HepG2 (cell line): Measurements from ENCODE around the gene SPRYD3. TPM values are rescaled to one million over a fixed set of nuclear protein-coding genes. Genes with fewer than 3 reads are reported as not detected.

Experiments
- AGO2 ChIP-seq: fragments of 200-400 bp; formaldehyde crosslinking; optimal IDR thresholded peaks from 2 replicates; pipeline ENCODE3; 2017; ENCODE audit warnings: mild to moderate bottlenecking, low read depth, low read length, moderate library complexity
- ESRRA ChIP-seq: sonication (generic); formaldehyde crosslinking; IDR thresholded peaks from 2 replicates; pipeline ENCODE4 v1.5.1; 2020; ENCODE audit warnings: mild to moderate bottlenecking, low read depth, missing genetic modification reagents
- NCOA1 ChIP-seq: sonication (generic); formaldehyde crosslinking; IDR thresholded peaks from 2 replicates; pipeline ENCODE4 v1.9.0; 2021; ENCODE audit warnings: missing genetic modification reagents
- POGK ChIP-seq: sonication (generic); formaldehyde crosslinking; conservative IDR thresholded peaks from 2 replicates; pipeline ENCODE4 v1.8.0; 2022; ENCODE audit warnings: mild to moderate bottlenecking, moderate library complexity, missing genetic modification reagents
- PRDM10 ChIP-seq: sonication (generic); formaldehyde crosslinking; IDR thresholded peaks from 2 replicates; pipeline ENCODE4 v1.4.0; 2020; ENCODE audit warnings: low read depth, missing genetic modification reagents
- SMAD3 ChIP-seq: sonication (generic); formaldehyde crosslinking; IDR thresholded peaks from 2 replicates; pipeline ENCODE4 v1.4.0; 2020; ENCODE audit warnings: missing genetic modification reagents
- ZBTB8A ChIP-seq: sonication (generic); formaldehyde crosslinking; IDR thresholded peaks from 2 replicates; pipeline ENCODE4 v1.4.0; 2020; ENCODE audit warnings: mild to moderate bottlenecking, low read depth, missing genetic modification reagents, borderline replicate concordance
- ZFP62 ChIP-seq: sonication (generic); formaldehyde crosslinking; IDR thresholded peaks from 2 replicates; pipeline ENCODE4 v1.4.0; 2020; ENCODE audit warnings: missing genetic modification reagents
- ZFX ChIP-seq: sonication (generic); formaldehyde crosslinking; IDR thresholded peaks from 2 replicates; pipeline ENCODE4 v1.4.0; 2020; ENCODE audit warnings: mild to moderate bottlenecking, low read depth, missing genetic modification reagents, moderate library complexity
- ZUFSP ChIP-seq: sonication (generic); formaldehyde crosslinking; IDR thresholded peaks from 2 replicates; pipeline ENCODE4 v1.9.0; 2021; ENCODE audit warnings: missing genetic modification reagents, mild to moderate bottlenecking, borderline replicate concordance
- polyA plus RNA-seq, 8 experiments: library from polyadenylated mRNA; depleted of rRNA in 3 of 8; stranded (reverse) in 7 of 8; unstranded in 1 of 8; fragments of >200 nt; fragmentation: Illumina TruSeq in 4 of 8; extraction: Trizol in 4 of 8; gene quantifications; 2 replicates each; pipeline versions ENCODE4 v1.2.1 to v1.2.3, GENCODE V29; 2011 to 2016; ENCODE audit warnings: low read depth in 4 of 8, missing spikeins in 1 of 8, mixed read lengths in 1 of 8; ENCODE audit not compliant: insufficient read depth in 1 of 8
- total RNA-seq, 5 experiments: library from RNA; depleted of rRNA; stranded (reverse); fragments of >200 nt; fragmentation: Illumina TruSeq; extraction: Trizol; gene quantifications; 2 replicates each; pipeline ENCODE4 v1.2.3, GENCODE V29; 2016; ENCODE audit warnings: low read depth in 1 of 5
- TF ChIP-seq, protein P1 (sequence below): sonication (generic); formaldehyde crosslinking; IDR thresholded peaks from 2 replicates; pipeline ENCODE4 v1.8.1; 2023; ENCODE audit warnings: mild to moderate bottlenecking, missing genetic modification reagents
- TF ChIP-seq, protein P2 (sequence below): sonication (generic); formaldehyde crosslinking; IDR thresholded peaks from 2 replicates; pipeline ENCODE4 v1.5.1; 2020; ENCODE audit warnings: mild to moderate bottlenecking, missing genetic modification reagents, borderline replicate concordance

The SPRYD3 gene
- total and polyA plus RNA-seq, 2 of the 13 experiments (the other 11 are each of a cell fraction or from before 2014, with no cell fraction given) = 9.0 to 9.2 TPM

DNA sequence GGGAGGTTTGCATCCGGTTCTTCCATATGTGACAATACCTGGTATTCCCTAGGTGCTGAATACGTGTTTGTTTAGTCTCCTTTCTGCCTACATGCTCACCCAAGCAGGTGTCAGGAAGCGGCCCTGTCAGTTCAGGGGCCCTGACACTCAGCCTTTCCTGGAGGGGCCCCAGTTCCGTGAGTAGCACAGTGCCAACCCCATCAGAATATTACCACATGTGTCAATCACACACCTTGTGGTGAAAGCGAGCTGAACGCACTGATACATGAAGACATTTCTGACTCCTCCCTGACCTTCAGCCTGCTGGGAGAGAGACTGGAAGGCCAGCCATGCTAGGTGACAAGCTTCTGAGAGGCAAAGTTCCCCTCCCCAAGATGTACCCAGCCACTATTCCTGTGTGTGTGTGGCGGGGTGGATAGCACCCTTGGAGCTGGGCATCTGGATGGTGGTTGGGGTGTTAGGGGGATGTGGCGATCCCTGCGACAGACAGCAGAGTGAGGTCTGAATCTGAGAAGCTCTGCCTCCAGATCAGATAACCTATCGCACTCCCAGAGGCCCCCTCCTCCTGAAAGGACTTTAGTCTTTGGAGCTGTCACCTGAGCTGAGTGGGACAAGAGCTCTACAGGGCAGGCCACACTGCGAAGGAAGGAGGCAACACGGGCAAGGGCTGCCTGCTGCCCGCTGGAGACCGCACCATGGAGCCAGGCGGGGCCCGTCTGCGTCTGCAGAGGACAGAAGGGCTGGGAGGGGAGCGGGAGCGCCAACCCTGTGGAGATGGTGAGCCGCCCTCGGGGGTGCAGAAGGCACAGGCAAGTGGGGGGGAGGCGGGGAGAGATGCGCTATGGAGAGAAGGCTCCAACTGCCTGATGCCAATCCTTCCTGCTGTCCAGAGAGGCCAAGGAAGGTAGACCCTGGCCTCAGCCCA, 24.0 kb upstream of the SPRYD3 start, which contains the start of gene SOAT2 (continued):
- peak; percentile 82 for TF ChIP-seq ZFX (CRISPR knock-in tag)
- TF ChIP-seq, protein P1, sequence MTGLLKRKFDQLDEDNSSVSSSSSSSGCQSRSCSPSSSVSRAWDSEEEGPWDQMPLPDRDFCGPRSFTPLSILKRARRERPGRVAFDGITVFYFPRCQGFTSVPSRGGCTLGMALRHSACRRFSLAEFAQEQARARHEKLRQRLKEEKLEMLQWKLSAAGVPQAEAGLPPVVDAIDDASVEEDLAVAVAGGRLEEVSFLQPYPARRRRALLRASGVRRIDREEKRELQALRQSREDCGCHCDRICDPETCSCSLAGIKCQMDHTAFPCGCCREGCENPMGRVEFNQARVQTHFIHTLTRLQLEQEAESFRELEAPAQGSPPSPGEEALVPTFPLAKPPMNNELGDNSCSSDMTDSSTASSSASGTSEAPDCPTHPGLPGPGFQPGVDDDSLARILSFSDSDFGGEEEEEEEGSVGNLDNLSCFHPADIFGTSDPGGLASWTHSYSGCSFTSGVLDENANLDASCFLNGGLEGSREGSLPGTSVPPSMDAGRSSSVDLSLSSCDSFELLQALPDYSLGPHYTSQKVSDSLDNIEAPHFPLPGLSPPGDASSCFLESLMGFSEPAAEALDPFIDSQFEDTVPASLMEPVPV (CRISPR knock-in tag) = no peak
- TF ChIP-seq ZBTB8A (CRISPR knock-in tag) = no peak
- 0 out of 2 replicates have a peak, but pooled peaks have one; percentile 48 for TF ChIP-seq PRDM10 (CRISPR knock-in tag)
- TF ChIP-seq POGK (CRISPR knock-in tag) = no peak; the same call in 1 of the 2 replicates
- TF ChIP-seq, protein P2, sequence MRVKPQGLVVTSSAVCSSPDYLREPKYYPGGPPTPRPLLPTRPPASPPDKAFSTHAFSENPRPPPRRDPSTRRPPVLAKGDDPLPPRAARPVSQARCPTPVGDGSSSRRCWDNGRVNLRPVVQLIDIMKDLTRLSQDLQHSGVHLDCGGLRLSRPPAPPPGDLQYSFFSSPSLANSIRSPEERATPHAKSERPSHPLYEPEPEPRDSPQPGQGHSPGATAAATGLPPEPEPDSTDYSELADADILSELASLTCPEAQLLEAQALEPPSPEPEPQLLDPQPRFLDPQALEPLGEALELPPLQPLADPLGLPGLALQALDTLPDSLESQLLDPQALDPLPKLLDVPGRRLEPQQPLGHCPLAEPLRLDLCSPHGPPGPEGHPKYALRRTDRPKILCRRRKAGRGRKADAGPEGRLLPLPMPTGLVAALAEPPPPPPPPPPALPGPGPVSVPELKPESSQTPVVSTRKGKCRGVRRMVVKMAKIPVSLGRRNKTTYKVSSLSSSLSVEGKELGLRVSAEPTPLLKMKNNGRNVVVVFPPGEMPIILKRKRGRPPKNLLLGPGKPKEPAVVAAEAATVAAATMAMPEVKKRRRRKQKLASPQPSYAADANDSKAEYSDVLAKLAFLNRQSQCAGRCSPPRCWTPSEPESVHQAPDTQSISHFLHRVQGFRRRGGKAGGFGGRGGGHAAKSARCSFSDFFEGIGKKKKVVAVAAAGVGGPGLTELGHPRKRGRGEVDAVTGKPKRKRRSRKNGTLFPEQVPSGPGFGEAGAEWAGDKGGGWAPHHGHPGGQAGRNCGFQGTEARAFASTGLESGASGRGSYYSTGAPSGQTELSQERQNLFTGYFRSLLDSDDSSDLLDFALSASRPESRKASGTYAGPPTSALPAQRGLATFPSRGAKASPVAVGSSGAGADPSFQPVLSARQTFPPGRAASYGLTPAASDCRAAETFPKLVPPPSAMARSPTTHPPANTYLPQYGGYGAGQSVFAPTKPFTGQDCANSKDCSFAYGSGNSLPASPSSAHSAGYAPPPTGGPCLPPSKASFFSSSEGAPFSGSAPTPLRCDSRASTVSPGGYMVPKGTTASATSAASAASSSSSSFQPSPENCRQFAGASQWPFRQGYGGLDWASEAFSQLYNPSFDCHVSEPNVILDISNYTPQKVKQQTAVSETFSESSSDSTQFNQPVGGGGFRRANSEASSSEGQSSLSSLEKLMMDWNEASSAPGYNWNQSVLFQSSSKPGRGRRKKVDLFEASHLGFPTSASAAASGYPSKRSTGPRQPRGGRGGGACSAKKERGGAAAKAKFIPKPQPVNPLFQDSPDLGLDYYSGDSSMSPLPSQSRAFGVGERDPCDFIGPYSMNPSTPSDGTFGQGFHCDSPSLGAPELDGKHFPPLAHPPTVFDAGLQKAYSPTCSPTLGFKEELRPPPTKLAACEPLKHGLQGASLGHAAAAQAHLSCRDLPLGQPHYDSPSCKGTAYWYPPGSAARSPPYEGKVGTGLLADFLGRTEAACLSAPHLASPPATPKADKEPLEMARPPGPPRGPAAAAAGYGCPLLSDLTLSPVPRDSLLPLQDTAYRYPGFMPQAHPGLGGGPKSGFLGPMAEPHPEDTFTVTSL = no peak
- no peak for TF ChIP-seq SMAD3 (CRISPR knock-in tag)
- TF ChIP-seq AGO2 = peak; percentile 67
- 0 out of 2 replicates have a peak, but pooled peaks have one; percentile 54 for TF ChIP-seq NCOA1
- TF ChIP-seq ESRRA (CRISPR knock-in tag) = no peak; the same call in 1 of the 2 replicates
- no peak for TF ChIP-seq ZFP62 (CRISPR knock-in tag)
- TF ChIP-seq ZUFSP (CRISPR knock-in tag) = no peak
